Immature natural killer cell (primary cell): Measurements from ENCODE around the gene CFAP100. TPM values are rescaled to one million over a fixed set of nuclear protein-coding genes. Genes with fewer than 3 reads are reported as not detected.

Experiments
- DNase-seq, 3 donors: peaks; one replicate each; pipeline ENCODE4 v3.0.0; 2022; ENCODE audit warnings: mixed read lengths in 1 of 3
- H3K27ac Mint-ChIP-seq, 6 donors: one replicate each; pipeline ENCODE4 v1.8.0; 2020; ENCODE audit warnings: mixed read lengths in 6 of 6, mild to moderate bottlenecking in 5 of 6, inconsistent platforms in 4 of 6, moderate library complexity in 3 of 6
- H3K27me3 Mint-ChIP-seq, 3 donors: one replicate each; pipeline ENCODE4 v1.8.0; 2020 to 2021; ENCODE audit warnings: low read depth in 3 of 3, mild to moderate bottlenecking in 3 of 3, mixed read lengths in 3 of 3, moderate library complexity in 3 of 3, inconsistent platforms in 1 of 3
- H3K36me3 Mint-ChIP-seq, 3 donors: one replicate each; pipeline ENCODE4 v1.8.0; 2020; ENCODE audit warnings: mixed read lengths in 3 of 3, inconsistent platforms in 2 of 3, mild to moderate bottlenecking in 2 of 3
- H3K4me1 Mint-ChIP-seq, 2 donors: one replicate each; pipeline ENCODE4 v1.8.0; 2020; ENCODE audit warnings: inconsistent platforms in 2 of 2, mild to moderate bottlenecking in 2 of 2, mixed read lengths in 2 of 2, moderate library complexity in 1 of 2
- H3K4me3 Mint-ChIP-seq, 5 donors: one replicate each; pipeline ENCODE4 v1.8.0; 2020; ENCODE audit warnings: mild to moderate bottlenecking in 5 of 5, mixed read lengths in 5 of 5, inconsistent platforms in 3 of 5, moderate library complexity in 3 of 5
- H3K9me3 Mint-ChIP-seq, 6 donors: one replicate each; pipeline ENCODE4 v1.8.0; 2020; ENCODE audit warnings: mild to moderate bottlenecking in 6 of 6, mixed read lengths in 6 of 6, inconsistent platforms in 4 of 6, moderate library complexity in 3 of 6
- polyA plus RNA-seq, 3 donors: library from polyadenylated mRNA; unstranded; fragments of 300-500 nt; fragmentation: Illumina TruSeq; gene quantifications; one replicate each; pipeline ENCODE4 v1.2.3, GENCODE V29; 2021

The CFAP100 gene
- polyA plus RNA-seq, 3 donors from 2014 or later, result not detected

DNA sequence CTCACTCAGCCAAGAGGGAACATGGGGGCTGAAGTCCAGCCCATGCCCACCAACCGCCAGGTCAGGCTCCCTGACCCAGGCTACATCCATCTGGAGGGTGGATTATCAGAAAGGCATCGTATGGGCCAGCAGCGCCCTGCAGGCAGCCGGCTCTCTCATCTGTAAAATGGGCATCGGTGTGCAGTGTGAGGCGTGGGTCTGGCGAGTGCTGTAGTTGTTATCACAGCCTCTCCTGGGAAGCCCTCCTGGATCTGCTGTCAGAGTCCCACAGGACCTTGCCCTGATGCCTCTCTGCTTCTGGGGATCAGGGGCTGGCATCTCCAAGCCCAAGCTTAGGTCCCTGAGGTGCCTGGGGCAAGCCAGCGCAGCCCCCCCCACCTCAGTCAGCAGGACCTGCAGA is 27.4 kb downstream of the CFAP100 start:
- H3K4me1 Mint-ChIP-seq, result no peaks in the 10 kb centered on the region
- peaks cover 10 to 19% (median 11%) of the 10 kb centered on the region in 3 donors for H3K36me3 Mint-ChIP-seq
- peaks cover 0 to 13% (median 6%) of the 10 kb centered on the region in 6 donors for H3K9me3 Mint-ChIP-seq
- no peak overlapping the region for H3K27ac Mint-ChIP-seq
- no peak overlapping the region for H3K4me3 Mint-ChIP-seq
- no peak for DNase-seq
- H3K27me3 Mint-ChIP-seq, result peaks cover 0 to 4% (median 0%) of the 10 kb centered on the region in 3 donors

- Mint-ChIP-seq H3K36me3 (peaks cover 12 to 22% (median 15%) of the 10 kb centered on the region in 3 donors), H3K4me3 (no peak overlapping the region), H3K4me1 (no peaks in the 10 kb centered on the region), H3K27me3 (peaks cover 0 to 4% (median 0%) of the 10 kb centered on the region in 3 donors), H3K9me3 (peaks cover 0 to 15% (median 8%) of the 10 kb centered on the region in 6 donors), H3K27ac (no peak overlapping the region)
- DNase-seq, result no peak
Measured at GRCh38 chr3:126422571-126423091, 27.9 kb downstream of the CFAP100 start.

GRCh38 chr3:126423191-126424038 is 28.7 kb downstream of the CFAP100 start:
- H3K27me3 Mint-ChIP-seq, result peaks cover 0 to 4% (median 0%) of the 10 kb centered on the region in 3 donors
- no peak overlapping the region for H3K27ac Mint-ChIP-seq
- no peak overlapping the region for H3K4me3 Mint-ChIP-seq
- H3K4me1 Mint-ChIP-seq, result no peaks in the 10 kb centered on the region
- peaks cover 0 to 17% (median 10%) of the 10 kb centered on the region in 6 donors for H3K9me3 Mint-ChIP-seq
- peaks cover 14 to 24% (median 16%) of the 10 kb centered on the region in 3 donors for H3K36me3 Mint-ChIP-seq
- DNase-seq, result no peak

- peaks cover 0 to 17% (median 10%) of the 10 kb centered on the region in 6 donors for H3K9me3 Mint-ChIP-seq
- no peaks in the 10 kb centered on the region for H3K4me1 Mint-ChIP-seq
- peaks cover 0 to 4% (median 0%) of the 10 kb centered on the region in 3 donors for H3K27me3 Mint-ChIP-seq
- DNase-seq, result no peak
- H3K36me3 Mint-ChIP-seq, result peaks cover 14 to 24% (median 16%) of the 10 kb centered on the region in 3 donors
- H3K4me3 Mint-ChIP-seq, result no peak overlapping the region
- H3K27ac Mint-ChIP-seq, result no peak overlapping the region
Measured at GRCh38 chr3:126424039-126424717, 29.5 kb downstream of the CFAP100 start.

- H3K4me3 Mint-ChIP-seq, result no peak overlapping the region
- H3K27me3 Mint-ChIP-seq, result peaks cover 0 to 4% (median 0%) of the 10 kb centered on the region in 3 donors
- H3K4me1 Mint-ChIP-seq, result no peaks in the 10 kb centered on the region
- peaks cover 14 to 24% (median 16%) of the 10 kb centered on the region in 3 donors for H3K36me3 Mint-ChIP-seq
- H3K27ac Mint-ChIP-seq, result no peak overlapping the region
- DNase-seq, result no peak
- peaks cover 0 to 17% (median 10%) of the 10 kb centered on the region in 6 donors for H3K9me3 Mint-ChIP-seq
Measured at GRCh38 chr3:126424751-126425150, 30.0 kb downstream of the CFAP100 start.

DNA sequence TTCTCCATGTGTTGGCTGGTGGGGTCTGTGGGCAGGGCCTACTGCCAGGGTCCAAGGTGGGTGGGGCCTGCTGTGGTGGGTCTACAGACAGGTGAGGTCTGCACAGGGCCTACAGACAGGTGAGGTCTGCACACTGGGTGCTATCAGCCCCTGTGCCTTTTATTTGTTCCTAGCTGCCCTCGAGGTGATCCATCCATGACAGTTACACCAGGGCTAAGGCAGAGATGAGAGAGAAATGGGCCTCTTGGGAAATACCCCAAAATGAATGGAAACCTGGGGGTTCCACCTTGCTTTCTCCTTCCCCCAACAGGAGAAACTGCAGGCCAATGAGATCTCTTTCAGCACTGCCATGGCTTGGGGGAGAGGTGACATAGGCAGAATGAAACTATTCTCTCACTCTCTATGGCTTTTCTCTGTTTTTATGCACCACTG is 36.4 kb downstream of the CFAP100 start:
- peaks cover 13 to 18% (median 14%) of the 10 kb centered on the region in 3 donors for H3K36me3 Mint-ChIP-seq
- peaks cover 0 to 9% (median 4%) of the 10 kb centered on the region in 6 donors for H3K9me3 Mint-ChIP-seq
- no peaks in the 10 kb centered on the region for H3K4me1 Mint-ChIP-seq
- peaks cover 0 to 3% (median 0%) of the 10 kb centered on the region in 3 donors for H3K27me3 Mint-ChIP-seq
- no peak overlapping the region for H3K4me3 Mint-ChIP-seq
- DNase-seq, result no peak
- no peak overlapping the region for H3K27ac Mint-ChIP-seq

GRCh38 chr3:126432361-126433104 is 37.8 kb downstream of the CFAP100 start:
- peaks cover 13 to 22% (median 16%) of the 10 kb centered on the region in 3 donors for H3K36me3 Mint-ChIP-seq
- no peaks in the 10 kb centered on the region for H3K4me1 Mint-ChIP-seq
- H3K9me3 Mint-ChIP-seq, result peaks cover 0 to 5% (median 2%) of the 10 kb centered on the region in 6 donors
- H3K27ac Mint-ChIP-seq, result no peak overlapping the region
- DNase-seq, result no peak
- H3K4me3 Mint-ChIP-seq, result no peak overlapping the region
- peaks cover 0 to 3% (median 0%) of the 10 kb centered on the region in 3 donors for H3K27me3 Mint-ChIP-seq

- DNase-seq, result no peak
- H3K36me3 Mint-ChIP-seq, result peaks cover 13 to 24% (median 17%) of the 10 kb centered on the region in 3 donors
- no peaks in the 10 kb centered on the region for H3K4me1 Mint-ChIP-seq
- H3K9me3 Mint-ChIP-seq, result no peaks in the 10 kb centered on the region
- H3K27me3 Mint-ChIP-seq, result peaks cover 0 to 3% (median 0%) of the 10 kb centered on the region in 3 donors
- no peak overlapping the region for H3K27ac Mint-ChIP-seq
- H3K4me3 Mint-ChIP-seq, result no peak overlapping the region
Measured at GRCh38 chr3:126433105-126433430, 38.4 kb downstream of the CFAP100 start.

DNA sequence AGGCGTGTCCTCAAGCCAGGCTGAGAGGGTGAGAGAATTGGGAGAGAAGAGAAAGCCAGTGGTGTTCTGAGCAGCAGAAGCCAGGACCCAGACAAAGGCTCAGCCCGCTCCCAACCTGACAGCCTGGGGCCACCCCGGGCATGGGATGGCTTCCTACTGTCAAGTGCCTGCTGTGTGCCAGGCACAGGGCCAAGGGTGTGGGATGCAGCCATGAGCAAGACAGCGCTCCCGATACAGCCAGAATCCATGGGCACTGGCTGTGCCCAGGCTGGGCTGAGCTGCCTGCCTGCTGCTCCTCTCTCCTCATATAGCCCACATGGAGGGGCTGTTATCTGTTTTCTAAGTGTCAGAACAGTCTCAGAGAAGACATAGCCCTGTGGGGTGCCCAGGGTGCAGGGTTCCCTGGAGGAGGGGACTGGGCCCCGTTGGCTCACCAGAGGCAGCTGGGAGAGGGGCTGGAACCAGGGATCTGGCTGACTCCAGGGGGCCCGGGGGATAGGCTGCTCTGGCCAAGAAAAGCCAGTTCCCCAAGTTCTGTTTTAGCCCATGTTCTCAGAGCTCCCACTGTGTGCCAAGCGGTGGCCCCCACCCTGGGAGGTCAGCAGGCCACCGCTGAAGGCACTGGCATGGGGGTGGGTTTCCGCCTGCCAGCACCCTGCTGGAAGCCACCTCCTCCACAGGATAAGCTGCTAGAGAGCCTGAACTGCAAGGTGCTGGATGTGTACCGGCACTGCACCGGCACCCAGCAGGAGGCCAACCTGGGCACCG is 39.0 kb downstream of the CFAP100 start:
- Mint-ChIP-seq H3K9me3 (no peaks in the 10 kb centered on the region), H3K4me3 (no peak overlapping the region), H3K27ac (no peak overlapping the region), H3K36me3 (peaks cover 13 to 28% (median 17%) of the 10 kb centered on the region in 3 donors), H3K27me3 (peaks cover 0 to 5% (median 0%) of the 10 kb centered on the region in 3 donors), H3K4me1 (no peaks in the 10 kb centered on the region)
- no peak for DNase-seq

DNA sequence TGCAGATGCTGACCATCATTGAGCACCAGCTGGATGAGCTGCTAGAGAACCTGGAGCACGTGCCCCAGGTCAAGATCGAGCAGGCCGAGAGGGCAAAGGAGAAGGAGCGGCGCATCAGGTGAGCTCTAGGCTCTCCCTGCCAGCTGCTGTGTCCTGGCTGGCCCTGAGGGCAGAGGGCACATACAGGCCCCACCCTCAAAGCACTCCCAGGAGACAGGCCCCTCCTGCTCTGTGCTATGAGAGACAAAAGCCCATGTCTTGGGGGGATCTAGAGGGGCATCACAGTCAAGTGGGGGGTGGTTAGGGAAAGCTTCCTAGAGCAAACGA is 39.5 kb downstream of the CFAP100 start:
- no peak overlapping the region for H3K4me3 Mint-ChIP-seq
- H3K9me3 Mint-ChIP-seq, result no peaks in the 10 kb centered on the region
- no peak for DNase-seq
- H3K27ac Mint-ChIP-seq, result peak overlapping the region in 2 of 6 donors; percentile 15 to 64
- H3K4me1 Mint-ChIP-seq, result no peaks in the 10 kb centered on the region
- H3K27me3 Mint-ChIP-seq, result peaks cover 0 to 5% (median 0%) of the 10 kb centered on the region in 3 donors
- peaks cover 13 to 33% (median 17%) of the 10 kb centered on the region in 3 donors for H3K36me3 Mint-ChIP-seq

DNA sequence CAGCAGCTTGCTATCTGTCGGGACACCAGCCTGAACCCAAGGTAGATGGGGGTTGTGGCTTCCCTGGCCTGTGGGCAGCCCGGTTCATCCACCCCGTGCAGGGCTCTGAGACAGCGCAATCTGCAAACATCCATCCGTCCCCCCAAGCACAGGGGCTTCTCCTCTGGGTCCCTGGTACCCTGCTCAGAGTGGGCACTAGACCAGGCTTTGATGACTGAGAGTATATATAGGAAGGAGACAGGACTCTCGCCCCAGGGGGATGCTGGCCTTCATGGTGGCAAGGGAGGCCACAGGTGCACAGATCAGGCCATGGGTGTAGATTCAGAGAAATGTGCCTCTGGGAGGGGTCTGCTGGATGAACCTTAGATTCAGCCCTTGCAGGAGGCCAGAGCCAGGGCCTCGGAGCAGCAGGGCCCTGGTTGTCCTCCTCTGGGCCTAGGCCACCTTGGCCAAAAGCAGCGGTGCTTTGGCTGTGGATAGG is 40.3 kb downstream of the CFAP100 start:
- Mint-ChIP-seq H3K4me3 (no peak overlapping the region), H3K9me3 (no peaks in the 10 kb centered on the region), H3K27ac (no peak overlapping the region), H3K4me1 (no peaks in the 10 kb centered on the region), H3K27me3 (peaks cover 0 to 5% (median 0%) of the 10 kb centered on the region in 3 donors), H3K36me3 (peaks cover 13 to 34% (median 17%) of the 10 kb centered on the region in 3 donors)
- DNase-seq, result no peak

GRCh38 chr3:126435456-126436315 is 41.0 kb downstream of the CFAP100 start:
- DNase-seq, result no peak
- Mint-ChIP-seq H3K9me3 (no peaks in the 10 kb centered on the region), H3K27me3 (peaks cover 0 to 5% (median 0%) of the 10 kb centered on the region in 3 donors), H3K27ac (no peak overlapping the region), H3K36me3 (peaks cover 13 to 34% (median 17%) of the 10 kb centered on the region in 3 donors), H3K4me1 (no peaks in the 10 kb centered on the region), H3K4me3 (no peak overlapping the region)
